ENCODE results near the gene GLIPR1.
A peak's percentile ranks its signal among the peaks of the same experiment; 100 is the strongest.
"Not testable (repeated sequence)": the region's sequence is repeated elsewhere in the genome, so short reads cannot be mapped to it uniquely, and the experiment has no call there.

GLIPR1 gene

DNA sequence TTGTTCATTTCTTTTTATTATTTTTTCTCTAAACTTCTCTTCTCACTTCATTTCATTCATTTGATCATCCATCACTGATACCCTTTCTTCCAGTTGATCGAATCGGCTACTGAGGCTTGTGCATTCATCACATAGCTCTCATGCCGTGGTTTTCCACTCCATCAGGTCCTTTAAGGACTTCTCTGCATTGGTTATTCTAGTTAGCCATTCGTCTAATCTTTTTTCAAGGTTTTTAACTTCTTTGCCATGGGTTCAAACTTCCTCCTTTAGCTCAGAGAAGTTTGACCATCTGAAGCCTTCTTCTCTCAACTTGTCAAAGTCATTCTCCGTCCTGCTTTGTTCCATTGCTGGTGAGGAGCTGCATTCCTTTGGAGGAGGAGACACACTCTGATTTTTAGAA, 41.6 kb downstream of the GLIPR1 start:
- not testable (repeated sequence) for DNase-seq

DNA sequence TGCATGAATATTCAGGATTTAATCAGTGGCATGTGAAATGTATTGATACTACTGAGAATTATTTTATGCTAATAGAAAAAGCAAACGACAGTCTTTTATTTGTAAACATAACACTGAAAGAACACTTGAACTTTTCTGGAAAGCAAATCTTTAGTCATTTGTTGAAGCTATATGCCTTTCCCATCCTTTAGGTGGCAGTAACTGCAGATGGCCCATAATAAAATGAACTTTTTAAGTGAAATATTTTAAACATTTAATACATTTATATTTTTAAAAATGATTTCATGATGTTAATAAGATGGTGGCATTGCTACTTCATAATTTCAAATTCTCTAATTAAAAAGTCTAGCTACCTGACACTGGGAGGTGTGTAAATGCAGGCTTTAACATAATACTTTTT, 44.7 kb downstream of the GLIPR1 start:
- no peak for DNase-seq

DNA sequence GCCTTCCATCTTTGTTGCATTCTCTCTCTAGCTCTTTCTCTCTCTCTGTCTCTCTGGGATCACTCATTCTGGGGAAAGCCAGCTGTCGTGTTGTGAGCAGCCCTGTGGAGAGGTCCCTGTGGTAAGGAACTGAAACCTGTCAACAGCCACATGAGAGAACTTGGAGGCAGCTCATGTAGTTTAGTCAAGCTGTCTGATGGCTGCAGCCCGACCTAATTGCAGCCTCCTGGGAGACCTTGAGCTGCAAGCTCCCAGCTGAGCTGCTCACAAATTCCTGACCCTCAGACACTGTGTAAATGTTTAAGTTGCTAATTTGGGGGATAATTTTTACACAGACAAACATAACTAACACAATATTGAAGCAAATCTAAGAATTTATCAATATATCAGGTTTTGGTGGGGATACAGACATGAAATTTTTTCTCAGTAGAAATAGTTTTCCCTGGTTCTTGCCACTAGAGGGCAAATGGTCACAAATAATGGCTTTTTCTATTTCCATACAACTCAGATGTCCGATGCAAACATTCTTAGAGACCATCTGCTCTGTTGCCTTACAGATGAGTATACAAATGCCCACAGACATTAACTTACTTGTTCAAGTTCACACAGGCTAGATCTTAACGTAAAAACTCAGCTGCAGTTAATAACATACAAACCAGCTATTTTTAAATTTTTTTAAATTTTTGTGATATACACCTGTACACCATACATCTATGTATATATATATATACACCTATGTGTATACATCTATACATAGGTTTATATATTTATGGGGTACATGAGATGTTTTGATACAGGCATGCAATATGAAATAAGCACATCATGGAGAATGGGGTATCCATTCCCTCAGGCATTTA, 46.3 kb downstream of the GLIPR1 start:
- DNase-seq, result peak; percentile 36

DNA sequence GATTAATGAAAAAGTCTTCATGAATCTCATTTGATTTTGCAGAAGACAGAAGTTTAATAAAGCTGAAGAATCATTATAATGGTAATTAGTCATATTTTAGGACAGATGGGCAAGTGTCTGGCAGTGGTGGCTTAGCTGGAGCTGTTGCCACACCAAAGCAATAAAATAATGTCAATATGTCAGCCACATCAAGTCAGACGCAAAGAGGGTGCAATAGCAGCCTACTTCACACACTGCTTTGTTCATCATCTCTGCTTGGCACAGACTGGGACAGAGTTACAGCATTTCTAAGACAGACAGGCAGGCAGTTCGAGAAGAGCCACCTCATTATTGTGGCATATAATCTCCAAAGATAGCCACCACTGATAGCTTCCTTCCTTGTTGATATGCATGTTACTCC, 47.7 kb downstream of the GLIPR1 start:
- no peak for DNase-seq

DNA sequence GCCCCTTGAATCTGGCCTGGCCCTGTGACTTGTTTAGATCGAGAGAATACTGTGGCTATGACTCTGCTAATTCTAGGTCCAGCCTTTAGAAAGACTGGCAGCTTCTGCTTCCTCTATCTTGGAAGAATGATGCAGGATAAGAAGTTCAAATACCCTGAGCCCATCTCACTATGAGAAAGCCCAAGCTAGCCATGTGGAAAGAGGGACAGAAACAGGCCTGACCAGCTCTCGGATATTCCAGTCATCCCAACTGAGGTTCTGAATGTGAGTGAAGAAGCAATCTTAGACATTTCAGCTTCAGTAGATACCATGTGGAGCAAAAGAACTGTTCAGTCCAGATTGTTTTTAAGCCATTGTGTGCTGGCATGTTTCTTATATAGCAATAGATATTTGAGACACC, 48.1 kb downstream of the GLIPR1 start:
- no peak for DNase-seq

DNA sequence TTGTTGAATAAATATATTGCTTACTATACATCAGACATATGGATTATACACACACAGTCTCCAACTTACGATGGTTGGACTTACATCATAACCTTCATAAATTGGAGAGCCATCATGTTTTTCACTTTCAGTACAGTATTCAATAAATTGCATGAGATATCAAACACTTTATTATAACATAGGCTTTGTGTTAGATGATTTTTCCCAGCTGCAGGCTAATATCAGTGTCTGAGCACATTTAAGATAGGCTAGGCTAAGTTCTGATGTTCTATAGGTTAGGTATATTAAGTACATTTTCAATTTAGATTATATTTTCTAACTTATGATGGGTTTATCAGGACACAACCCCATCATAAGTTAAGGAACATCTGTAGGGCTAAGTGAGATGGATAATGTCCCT, 48.8 kb downstream of the GLIPR1 start:
- no peak for DNase-seq

DNA sequence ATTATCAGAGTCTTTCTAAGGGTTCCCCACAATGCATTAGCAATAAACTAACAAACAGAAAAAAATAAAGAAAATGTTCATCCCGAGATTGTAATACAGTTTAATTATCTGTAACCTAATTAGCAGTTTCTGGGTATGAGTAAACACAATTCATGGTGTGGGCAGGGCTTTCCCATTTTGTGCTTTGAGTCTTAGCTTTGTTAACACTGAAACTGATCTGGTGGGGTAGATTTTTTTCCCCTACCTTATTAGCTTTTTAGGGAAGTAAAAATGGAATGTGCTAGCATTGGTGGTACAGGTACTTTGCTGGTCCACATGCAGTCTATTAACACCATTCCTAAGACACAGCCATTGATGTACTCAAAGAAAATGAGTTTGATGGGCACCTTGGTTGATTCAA, 49.3 kb downstream of the GLIPR1 start:
- no peak for DNase-seq

DNA sequence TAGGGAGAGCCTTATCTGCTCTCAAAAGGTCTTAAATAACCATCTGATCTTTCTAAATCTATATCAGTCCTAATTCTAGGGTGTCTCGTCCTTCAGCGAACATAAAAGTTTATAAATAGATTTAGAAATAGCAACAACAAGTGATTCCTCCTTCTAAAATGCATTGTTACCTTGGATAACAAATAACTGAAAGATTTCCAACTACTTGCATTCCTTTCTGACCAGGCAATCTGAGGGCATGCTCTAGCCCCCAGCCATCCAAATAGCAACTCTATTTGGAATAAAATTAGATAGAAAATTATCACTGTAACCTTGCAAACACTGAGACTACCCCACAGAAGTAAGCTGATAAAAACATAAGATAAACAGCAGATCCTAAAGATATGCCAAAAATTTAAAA, 52.7 kb downstream of the GLIPR1 start:
- DNase-seq, result no peak

DNA sequence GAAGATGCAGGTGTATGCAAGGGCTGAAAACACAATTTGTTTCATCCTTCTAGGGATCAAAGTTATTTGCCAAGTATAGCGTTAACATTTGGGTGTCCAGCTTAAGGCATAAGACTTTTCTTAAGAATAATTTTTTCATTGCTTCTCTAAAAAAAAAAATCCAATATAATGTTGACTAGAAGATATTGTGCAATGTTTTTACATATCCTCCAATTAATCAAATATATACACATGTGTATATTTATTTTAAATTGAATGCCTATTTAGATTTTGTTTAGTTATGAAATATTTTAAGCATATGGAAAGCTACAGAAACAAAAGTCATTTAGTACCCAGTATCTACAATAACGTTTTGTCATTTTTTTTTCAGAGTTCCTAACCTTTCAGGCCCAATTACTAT, 59.3 kb downstream of the GLIPR1 start:
- DNase-seq, result no peak

DNA sequence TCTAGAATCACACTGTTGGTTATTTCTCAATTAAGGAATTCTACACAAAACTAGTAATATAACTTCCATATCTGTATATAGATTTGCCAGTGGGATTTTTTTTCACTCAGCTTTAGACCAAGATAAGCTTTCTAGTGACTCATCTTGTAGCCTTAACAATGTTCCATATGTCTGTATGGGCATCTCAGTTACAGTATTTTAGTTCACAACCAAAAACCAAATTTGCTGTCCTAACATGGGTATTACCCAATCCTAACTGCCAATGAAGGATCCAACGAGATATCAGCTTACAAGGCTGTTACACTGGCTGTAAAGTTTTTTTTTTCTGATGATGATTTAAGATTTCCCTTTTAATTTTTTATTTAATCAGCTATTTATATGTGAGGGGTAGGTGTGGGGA, 62.4 kb downstream of the GLIPR1 start:
- DNase-seq, result no peak

DNA sequence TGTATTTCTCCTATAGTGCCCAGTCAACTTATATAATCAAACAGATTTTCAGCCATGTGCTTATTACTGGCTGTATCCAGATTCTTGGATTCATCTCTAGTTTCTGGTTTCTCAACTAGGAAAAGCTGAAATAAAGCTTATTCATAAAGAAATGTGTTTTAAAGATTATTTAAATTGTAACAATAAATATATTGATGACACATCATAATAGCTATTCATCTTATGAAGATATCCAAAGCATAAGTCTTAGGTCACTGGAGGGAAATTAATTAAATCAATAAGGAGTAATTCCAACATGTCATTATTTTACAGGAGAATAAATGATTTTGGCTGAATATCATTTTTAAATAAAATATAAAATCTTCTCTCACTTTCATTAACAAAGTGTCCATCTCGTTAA, 63.0 kb downstream of the GLIPR1 start:
- DNase-seq, result no peak

DNA sequence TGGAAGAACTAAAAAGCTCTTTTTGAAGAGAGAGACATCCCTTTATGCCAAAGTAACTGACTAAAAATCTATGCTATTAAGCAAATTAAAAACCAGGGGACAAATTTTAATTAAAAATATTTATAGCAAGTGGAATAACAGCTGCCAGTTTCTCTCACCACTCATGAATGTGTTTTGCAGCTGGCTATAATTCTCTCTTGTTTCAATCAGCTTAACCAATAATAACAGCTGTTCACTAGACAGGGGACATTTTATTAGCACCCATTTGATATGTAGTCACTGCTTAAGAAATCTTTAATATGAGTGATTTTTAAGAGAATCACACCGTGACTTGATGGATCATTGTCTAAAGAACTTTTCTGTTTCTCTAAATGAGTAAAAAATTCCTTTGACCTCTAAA, 65.1 kb downstream of the GLIPR1 start:
- no peak for DNase-seq

DNA sequence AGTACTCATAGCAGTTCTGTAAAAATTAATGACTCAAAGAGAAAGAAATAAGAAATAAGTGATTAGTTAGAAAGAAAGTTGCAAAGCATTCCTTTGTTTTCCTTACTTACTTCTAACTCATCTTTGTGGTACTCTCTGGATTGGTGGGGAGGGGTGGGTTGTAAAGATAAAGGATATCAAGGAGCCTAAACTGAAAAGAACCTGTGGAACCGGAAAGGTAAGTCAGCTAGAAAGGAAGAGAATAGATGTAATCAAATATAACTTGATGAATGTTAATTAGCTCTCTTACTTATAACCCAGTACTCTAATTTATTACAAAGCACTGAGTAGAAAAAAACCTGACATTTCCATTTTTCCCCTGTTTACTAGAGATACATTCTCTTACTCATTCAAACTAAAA, 68.3 kb downstream of the GLIPR1 start:
- no peak for DNase-seq

DNA sequence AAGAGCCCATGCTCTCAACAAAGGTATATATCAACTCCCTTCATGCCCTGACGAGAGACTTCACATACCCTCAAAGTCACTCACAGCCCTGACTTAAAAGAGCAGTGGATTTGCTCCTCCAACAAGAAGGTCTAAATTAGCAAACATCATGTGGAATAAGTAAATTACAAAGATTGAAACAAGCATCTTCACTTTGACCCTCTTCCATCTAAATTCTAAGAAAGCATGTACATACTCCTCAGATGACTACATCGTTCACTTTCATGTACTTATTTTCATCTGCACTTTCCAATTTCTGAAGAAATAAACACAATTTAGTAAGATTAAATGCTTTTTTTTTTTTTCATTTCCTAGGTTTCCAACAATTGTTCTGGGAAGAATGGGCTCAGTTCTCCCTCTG, 69.4 kb downstream of the GLIPR1 start:
- DNase-seq, result no peak

DNA sequence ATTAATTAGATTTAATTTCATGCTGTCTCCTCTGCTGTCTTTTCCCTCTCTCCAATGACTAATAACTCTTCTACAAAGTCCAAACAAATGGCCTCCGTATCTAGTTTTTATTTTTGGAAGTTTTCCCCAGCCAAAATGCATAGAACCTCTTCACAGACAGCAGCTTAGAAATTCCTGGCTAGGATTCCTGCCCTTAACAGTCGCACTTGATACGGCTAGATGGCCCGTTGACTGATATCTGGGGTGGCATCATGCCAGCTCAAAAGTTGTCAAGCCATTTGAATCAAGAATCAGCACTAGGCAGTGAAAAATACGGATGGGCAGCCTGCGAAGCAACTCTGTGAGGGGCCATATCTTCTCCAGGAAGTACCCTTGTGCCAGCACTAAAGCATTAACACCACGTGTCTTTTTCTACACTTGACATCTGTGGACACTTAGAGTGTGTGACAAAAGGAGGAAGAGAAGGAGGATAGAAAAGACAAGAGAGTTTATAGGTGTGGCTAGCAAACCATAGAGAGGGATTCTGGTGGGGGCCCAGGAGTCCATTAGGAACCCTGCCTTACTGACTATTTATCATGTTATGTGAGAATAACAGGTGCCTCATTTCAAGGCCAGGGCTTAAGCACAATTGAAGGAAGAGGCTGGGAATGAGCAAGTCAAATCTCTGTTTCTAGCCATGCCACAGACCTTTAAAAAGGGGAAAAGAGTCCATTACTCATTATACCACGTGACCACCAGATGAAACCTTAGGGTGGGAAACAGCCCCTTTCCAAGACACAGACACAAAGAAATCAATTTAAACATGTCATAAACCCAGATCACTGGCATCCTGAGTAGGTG, 70.1 kb downstream of the GLIPR1 start:
- no peak for DNase-seq

DNA sequence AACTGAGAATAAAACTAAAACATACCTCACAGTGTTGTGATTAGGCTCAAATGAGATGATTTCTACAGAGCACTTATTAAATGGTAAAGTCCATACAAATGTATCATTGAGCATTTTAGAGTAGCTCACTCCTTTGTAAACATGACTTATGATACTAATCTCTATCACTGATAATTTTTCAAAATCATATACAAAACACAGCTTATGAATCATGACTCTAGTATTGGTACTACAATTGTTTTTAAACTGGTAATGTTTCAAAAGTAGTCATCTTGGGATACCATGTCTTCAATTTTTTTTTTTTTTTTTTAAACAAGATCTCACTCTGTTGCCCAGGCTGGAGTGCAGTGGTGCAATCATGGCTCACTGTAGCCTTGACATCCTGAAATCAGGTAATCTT, 70.9 kb downstream of the GLIPR1 start:
- DNase-seq, result no peak

DNA sequence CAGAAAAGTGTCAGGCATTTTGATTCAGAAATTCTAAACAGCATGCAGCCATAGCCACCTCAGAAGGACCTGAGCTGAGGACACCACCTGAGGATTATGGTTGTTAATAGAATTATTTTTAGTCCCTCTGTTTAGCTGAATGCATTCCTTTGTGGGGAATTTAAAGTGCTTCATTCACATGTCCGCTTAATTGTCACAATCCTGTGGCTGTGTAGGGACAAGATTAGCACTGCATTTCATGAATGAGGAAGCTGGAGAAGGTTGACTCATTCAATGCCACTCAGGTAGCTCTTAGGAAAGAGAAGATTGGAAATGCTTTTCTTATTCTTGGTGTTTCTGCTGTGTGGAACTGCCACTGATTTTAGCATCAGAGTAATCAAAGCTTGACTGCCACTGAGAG, 72.8 kb downstream of the GLIPR1 start:
- DNase-seq, result no peak
